ENCODE measurements around the gene SIGLEC5.

The SIGLEC5 gene

GRCh38 chr19:51592521-51592920 is 37.7 kb downstream of the SIGLEC5 start:
- Histone ChIP-seq H3K27ac (peak overlapping the region; percentile 88), H3K79me2 (peaks cover 11% of the 10 kb centered on the region), H2AFZ (no peak overlapping the region), H3K9me3 (ENCODE audit: control insufficient read depth, low read length) (no peaks in the 10 kb centered on the region), H3K36me3 (ENCODE audit: control insufficient read depth, insufficient read depth, low read length) (no peaks in the 10 kb centered on the region), H3K27me3 (ENCODE audit: control insufficient read depth, insufficient read depth, low read length) (no peaks in the 10 kb centered on the region), H3K9ac (no peak overlapping the region), H3K4me2 (ENCODE audit: low read length) (no peak overlapping the region), H3K4me3 (ENCODE audit: low read depth, low read length) (no peak overlapping the region), H3K4me1 (peaks cover 19% of the 10 kb centered on the region)
- no peak for TF ChIP-seq CTCF (IDR thresholded peaks at IDR 0.05)

- no peak overlapping the region for H3K4me2 ChIP-seq (ENCODE audit: low read length)
- H3K27ac ChIP-seq, result peak overlapping the region; percentile 40
- no peaks in the 10 kb centered on the region for H3K36me3 ChIP-seq (ENCODE audit: control insufficient read depth, insufficient read depth, low read length)
- H3K4me3 ChIP-seq (ENCODE audit: low read depth, low read length), result no peak overlapping the region
- peaks cover 16% of the 10 kb centered on the region for H3K4me1 ChIP-seq
- no peak for TF ChIP-seq CTCF (IDR thresholded peaks at IDR 0.05)
- no peak overlapping the region for H3K9ac ChIP-seq
- H3K27me3 ChIP-seq (ENCODE audit: control insufficient read depth, insufficient read depth, low read length), result no peaks in the 10 kb centered on the region
- H3K9me3 ChIP-seq (ENCODE audit: control insufficient read depth, low read length), result no peaks in the 10 kb centered on the region
- H2AFZ ChIP-seq, result no peak overlapping the region
- peaks cover 13% of the 10 kb centered on the region for H3K79me2 ChIP-seq
Measured at GRCh38 chr19:51590441-51590840, 39.8 kb downstream of the SIGLEC5 start.

DNA sequence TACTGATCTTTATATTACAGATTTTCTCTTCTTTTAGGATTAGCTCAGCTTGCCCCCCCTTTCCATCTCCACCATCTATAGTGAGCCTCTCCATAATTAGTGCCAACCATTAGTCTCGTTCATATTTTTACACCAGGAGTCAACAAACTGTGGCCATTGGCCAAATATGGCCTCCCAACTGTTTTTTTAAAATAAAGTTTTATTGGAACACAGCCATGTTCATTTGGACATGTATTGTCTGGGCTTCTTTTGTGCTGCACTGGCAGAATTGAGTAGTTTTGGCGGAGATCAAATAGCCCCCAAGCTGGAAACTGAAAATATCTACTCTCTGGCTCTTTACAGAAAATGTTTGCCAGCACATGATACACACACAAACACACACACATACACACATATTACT is 40.7 kb downstream of the SIGLEC5 start:
- Histone ChIP-seq H3K9me3 (ENCODE audit: control insufficient read depth, low read length) (no peaks in the 10 kb centered on the region), H3K4me3 (ENCODE audit: low read depth, low read length) (no peak overlapping the region), H3K36me3 (ENCODE audit: control insufficient read depth, insufficient read depth, low read length) (no peaks in the 10 kb centered on the region), H3K27me3 (ENCODE audit: control insufficient read depth, insufficient read depth, low read length) (no peaks in the 10 kb centered on the region), H3K4me2 (ENCODE audit: low read length) (no peak overlapping the region), H3K79me2 (peaks cover 8% of the 10 kb centered on the region), H3K27ac (no peak overlapping the region), H2AFZ (no peak overlapping the region), H3K4me1 (peaks cover 9% of the 10 kb centered on the region), H3K9ac (no peak overlapping the region)
- TF ChIP-seq CTCF (IDR thresholded peaks at IDR 0.05), result no peak

DNA sequence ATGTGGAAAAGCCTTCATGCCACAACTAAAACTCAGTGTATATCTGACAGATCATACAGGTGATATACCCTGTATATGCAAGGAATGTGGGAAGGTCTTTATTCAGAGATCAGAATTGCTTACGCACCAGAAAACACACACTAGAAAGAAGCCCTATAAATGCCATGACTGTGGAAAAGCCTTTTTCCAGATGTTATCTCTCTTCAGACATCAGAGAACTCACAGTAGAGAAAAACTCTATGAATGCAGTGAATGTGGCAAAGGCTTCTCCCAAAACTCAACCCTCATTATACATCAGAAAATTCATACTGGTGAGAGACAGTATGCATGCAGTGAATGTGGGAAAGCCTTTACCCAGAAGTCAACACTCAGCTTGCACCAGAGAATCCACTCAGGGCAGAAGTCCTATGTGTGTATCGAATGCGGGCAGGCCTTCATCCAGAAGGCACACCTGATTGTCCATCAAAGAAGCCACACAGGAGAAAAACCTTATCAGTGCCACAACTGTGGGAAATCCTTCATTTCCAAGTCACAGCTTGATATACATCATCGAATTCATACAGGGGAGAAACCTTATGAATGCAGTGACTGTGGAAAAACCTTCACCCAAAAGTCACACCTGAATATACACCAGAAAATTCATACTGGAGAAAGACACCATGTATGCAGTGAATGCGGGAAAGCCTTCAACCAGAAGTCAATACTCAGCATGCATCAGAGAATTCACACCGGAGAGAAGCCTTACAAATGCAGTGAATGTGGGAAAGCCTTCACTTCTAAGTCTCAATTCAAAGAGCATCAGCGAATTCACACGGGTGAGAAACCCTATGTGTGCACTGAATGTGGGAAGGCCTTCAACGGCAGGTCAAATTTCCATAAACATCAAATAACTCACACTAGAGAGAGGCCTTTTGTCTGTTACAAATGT is 42.7 kb downstream of the SIGLEC5 start:
- Histone ChIP-seq H3K27ac (no peak overlapping the region), H3K9me3 (ENCODE audit: control insufficient read depth, low read length) (no peaks in the 10 kb centered on the region), H2AFZ (no peak overlapping the region), H3K4me1 (peaks cover 9% of the 10 kb centered on the region), H3K27me3 (ENCODE audit: control insufficient read depth, insufficient read depth, low read length) (no peaks in the 10 kb centered on the region), H3K4me2 (ENCODE audit: low read length) (no peak overlapping the region), H3K79me2 (peaks cover 10% of the 10 kb centered on the region), H3K36me3 (ENCODE audit: control insufficient read depth, insufficient read depth, low read length) (no peaks in the 10 kb centered on the region), H3K4me3 (ENCODE audit: low read depth, low read length) (no peak overlapping the region), H3K9ac (no peak overlapping the region)
- no peak for TF ChIP-seq CTCF (IDR thresholded peaks at IDR 0.05)

GRCh38 chr19:51586799-51587198 is 43.4 kb downstream of the SIGLEC5 start:
- H3K27me3 ChIP-seq (ENCODE audit: control insufficient read depth, insufficient read depth, low read length), result no peaks in the 10 kb centered on the region
- H3K4me2 ChIP-seq (ENCODE audit: low read length), result no peak overlapping the region
- H3K36me3 ChIP-seq (ENCODE audit: control insufficient read depth, insufficient read depth, low read length), result no peaks in the 10 kb centered on the region
- no peak overlapping the region for H3K27ac ChIP-seq
- H3K79me2 ChIP-seq, result peaks cover 10% of the 10 kb centered on the region
- no peaks in the 10 kb centered on the region for H3K9me3 ChIP-seq (ENCODE audit: control insufficient read depth, low read length)
- peaks cover 9% of the 10 kb centered on the region for H3K4me1 ChIP-seq
- no peak overlapping the region for H2AFZ ChIP-seq
- no peak overlapping the region for H3K4me3 ChIP-seq (ENCODE audit: low read depth, low read length)
- no peak for TF ChIP-seq CTCF (IDR thresholded peaks at IDR 0.05)
- H3K9ac ChIP-seq, result no peak overlapping the region
